HG03575 (cell line): Measurements from ENCODE around the gene ABHD17B.

Source experiments
- ATAC-seq: cut with Tn5 transposase; IDR thresholded peaks from one replicate; pipeline ENCODE4 v1.9.1; 2021; ENCODE audit not compliant: unreplicated experiment, insufficient number of reproducible peaks, low FRiP score; ENCODE audit errors: extremely low read depth

The ABHD17B gene

DNA sequence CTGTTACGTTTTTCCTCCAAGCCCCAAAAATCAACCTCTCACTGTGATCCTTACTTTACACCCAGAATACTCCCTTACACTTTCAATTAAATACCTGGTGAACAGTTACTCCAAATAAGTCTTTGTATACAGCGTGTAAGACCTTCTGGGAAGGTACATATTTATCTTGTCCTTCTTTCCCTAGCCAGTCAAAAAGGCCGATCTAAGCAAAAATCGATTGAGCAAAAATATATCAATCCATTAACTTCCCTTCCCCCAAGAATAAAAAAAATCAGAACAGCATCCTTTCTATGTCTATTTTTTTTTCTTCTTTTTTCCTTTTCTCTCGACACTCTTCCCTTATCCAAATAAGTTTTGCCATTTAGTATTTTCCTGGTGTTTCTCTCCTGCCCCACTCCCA, 71.3 kb downstream of the ABHD17B start:
- ATAC-seq, result no peak

DNA sequence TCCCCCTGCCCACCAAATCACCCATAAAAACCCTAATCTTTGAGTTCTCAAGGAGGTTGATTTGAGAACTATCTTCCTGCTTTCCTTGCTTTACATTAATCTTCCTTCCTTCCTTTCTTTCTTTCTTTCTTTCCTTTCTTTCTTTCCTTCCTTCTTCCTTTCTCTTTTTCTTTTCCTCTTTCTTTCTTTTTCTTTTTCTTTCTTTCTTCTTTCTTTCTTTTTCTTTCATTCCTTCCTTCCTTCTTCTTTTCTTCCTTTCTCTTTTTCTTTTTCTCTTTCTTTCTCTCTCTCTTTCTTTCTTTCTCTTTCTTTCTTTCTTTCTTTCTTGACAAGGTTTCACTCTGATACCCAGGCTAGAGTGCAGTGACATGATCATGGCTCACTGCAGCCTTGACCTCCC, 75.4 kb downstream of the ABHD17B start:
- no peak for ATAC-seq

- ATAC-seq, result no peak
Observed at GRCh38 chr9:71830929-71831328, 80.1 kb downstream of the ABHD17B start.

GRCh38 chr9:71830153-71830552, 80.8 kb downstream of the ABHD17B start:
- ATAC-seq, result no peak

DNA sequence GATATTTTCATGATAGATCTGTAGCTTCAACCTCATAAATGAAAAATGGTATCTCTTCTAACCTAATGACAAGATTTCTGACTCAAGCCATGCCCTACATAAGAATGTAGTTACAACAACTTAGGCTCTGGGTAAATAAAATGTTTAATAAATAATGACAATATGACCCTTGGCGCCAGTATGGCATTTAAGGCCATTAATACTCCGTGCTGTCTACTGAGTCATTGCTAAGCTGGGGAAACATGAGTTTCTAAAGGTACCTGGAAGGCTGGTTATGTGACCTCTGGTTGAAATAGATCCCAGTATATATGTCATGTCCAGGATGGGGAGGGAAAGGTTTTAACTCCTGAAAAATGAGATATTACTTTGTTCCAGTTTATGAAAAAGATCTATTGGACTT, 84.7 kb downstream of the ABHD17B start:
- ATAC-seq, result no peak

DNA sequence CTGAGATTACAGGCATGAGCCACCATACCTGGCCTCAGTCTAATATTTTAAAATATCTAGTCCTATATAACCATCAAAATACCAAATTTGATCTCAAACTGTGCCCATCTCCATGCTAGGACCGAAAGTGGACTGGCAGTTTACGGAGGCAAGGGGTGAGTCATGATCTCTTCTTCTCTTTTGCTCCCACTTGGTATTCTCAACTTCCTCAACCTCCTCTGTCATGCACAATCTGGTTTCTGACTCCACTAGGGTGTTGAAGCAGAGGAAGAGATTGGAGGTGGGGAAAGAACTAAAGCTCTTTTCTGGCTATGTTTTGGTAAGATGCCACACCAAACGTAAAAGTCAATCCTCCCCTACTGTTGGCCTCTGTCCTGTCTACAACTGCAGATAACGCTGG, 86.7 kb downstream of the ABHD17B start:
- ATAC-seq, result no peak

- no peak for ATAC-seq
Observed at GRCh38 chr9:71822935-71823334, 88.1 kb downstream of the ABHD17B start.

GRCh38 chr9:71822456-71822855, 88.5 kb downstream of the ABHD17B start:
- no peak for ATAC-seq

- ATAC-seq, result no peak
Observed at GRCh38 chr9:71821405-71821804, 89.6 kb downstream of the ABHD17B start.

DNA sequence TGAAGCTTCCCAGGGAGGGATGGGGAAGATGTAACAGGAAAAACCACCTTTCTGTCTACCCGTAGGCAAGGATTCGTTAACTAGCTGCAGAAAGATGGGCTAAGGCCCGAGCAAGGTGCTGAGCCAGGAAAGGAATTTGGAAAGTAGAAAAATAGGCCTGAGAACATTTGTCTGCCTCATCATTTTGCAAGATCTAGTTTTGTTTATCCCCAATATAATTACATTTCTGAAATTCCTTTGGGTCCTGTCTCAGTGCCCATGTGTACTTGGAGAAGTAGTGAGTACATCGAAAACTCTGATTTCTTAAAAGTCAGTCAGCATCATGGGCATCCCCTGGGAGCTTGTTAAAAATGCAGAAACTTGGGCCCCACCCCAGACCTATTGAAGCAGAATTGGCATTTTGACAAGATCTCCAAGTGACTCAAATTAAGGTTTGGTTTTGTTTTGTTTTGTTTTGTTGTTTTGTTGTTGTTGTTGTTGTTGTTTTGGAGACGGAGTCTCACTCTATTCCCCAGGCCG, 90.5 kb downstream of the ABHD17B start:
- no peak for ATAC-seq

DNA sequence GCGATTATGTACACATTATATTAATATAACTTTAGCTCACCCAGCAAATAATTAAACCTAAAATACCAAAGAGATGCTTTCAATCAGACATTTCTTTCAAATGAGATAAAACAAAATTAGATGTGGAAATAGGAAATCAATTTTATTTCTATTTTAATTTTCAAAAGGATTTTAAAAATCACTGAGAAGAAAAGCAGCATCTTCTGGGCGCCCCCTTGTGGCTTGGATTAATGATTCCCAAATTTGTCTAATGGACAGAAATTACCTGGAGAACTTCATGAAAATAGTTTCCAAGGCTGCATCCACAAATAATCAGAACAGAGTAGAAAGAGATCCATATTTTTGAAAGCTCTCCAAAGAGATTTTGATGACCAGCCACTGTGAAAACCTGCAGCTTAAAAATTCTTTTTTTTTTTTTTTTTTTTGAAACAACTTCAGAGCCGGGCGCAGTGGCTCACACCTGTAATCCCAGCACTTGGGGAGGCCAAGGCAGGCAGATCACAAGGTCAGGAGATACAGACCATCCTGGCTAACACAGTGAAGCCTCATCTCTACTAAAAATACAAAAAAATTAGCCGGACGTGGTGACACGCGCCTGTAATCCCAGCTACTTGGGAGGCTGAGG, 91.8 kb downstream of the ABHD17B start:
- no peak for ATAC-seq

GRCh38 chr9:71816916-71817451, 94.0 kb downstream of the ABHD17B start:
- ATAC-seq, result no peak
